Kidney (tissue), 14 donors: ENCODE data around the gene CHSY1. TPM values are rescaled to one million over a fixed set of nuclear protein-coding genes. Genes with fewer than 3 reads are reported as not detected.

ENCODE experiments used
- DNase-seq, 5 donors: peaks; one replicate each; pipeline ENCODE4 v3.0.0-alpha.2; 2013 to 2020
- FAIRE-seq: peaks from 2 replicates; lab custom pipeline; 2012; peaks lifted over from hg19 to GRCh38; lab: Jason Lieb, UNC
- H3K27ac ChIP-seq, 2 donors: one replicate each; pipeline ENCODE4 v1.7.0; 2013; ENCODE audit warnings: low read depth in 2 of 2, low read length in 2 of 2, inconsistent platforms in 1 of 2
- H3K27me3 ChIP-seq: one replicate; pipeline ENCODE4 v1.7.1; 2013; ENCODE audit warnings: low read length, inconsistent platforms; ENCODE audit not compliant: control insufficient read depth, insufficient read depth
- H3K36me3 ChIP-seq, 3 donors: one replicate each; pipeline versions ENCODE4 v1.7.0 to v1.7.1; 2013; ENCODE audit warnings: low read length in 3 of 3, control low read depth in 1 of 3, inconsistent platforms in 1 of 3; ENCODE audit not compliant: insufficient read depth in 3 of 3, control insufficient read depth in 2 of 3
- H3K4me1 ChIP-seq, 3 donors: one replicate each; pipeline versions ENCODE4 v1.7.0 to v1.7.1; 2013; ENCODE audit warnings: low read length in 3 of 3, inconsistent platforms in 1 of 3, low read depth in 1 of 3; ENCODE audit not compliant: control insufficient read depth in 2 of 3, insufficient read depth in 2 of 3
- H3K4me3 ChIP-seq, 3 donors: one replicate each; pipeline versions ENCODE4 v1.7.0 to v1.8.1; 2013; ENCODE audit warnings: low read length in 3 of 3, control low read depth in 1 of 3, inconsistent platforms in 1 of 3
- H3K9ac ChIP-seq, 3 donors: one replicate each; pipeline versions ENCODE4 v1.7.0 to v1.7.1; 2013; ENCODE audit warnings: low read length in 3 of 3, control low read depth in 1 of 3, inconsistent platforms in 1 of 3
- H3K9me3 ChIP-seq, 3 donors: one replicate each; pipeline versions ENCODE4 v1.7.0 to v1.7.1; 2013; ENCODE audit warnings: low read length in 3 of 3, control low read depth in 1 of 3, inconsistent platforms in 1 of 3; ENCODE audit not compliant: control insufficient read depth in 2 of 3, insufficient read depth in 1 of 3
- intact Hi-C: fragments of 100-400 bp; cut with DNase I; formaldehyde crosslinking; loops from one replicate; pipeline ENCODE4 v1.11.1; 2022
- polyA plus RNA-seq: library from polyadenylated mRNA; stranded (reverse); fragments of 350-450 nt; fragmentation: Illumina TruSeq; extraction: RNeasy Lipid Tissue Mini Kit (QIAGEN cat#74804); gene quantifications from one replicate; pipeline ENCODE4 v1.2.3, GENCODE V29; 2014; ENCODE audit warnings: low read depth, low replicate concordance; ENCODE audit not compliant: insufficient read depth
- total RNA-seq: library from RNA; stranded (reverse); fragmentation: NEBNext Ultra II Directional; extraction: Animal tissue kit (Norgen Biotek cat#: 25700); gene quantifications from one replicate; pipeline ENCODE4 v1.2.1, GENCODE V29; 2021
- TF ChIP-seq, protein P1 (sequence below): IDR thresholded peaks from 3 replicates; pipeline ENCODE4 v1.5.1; 2012; ENCODE audit warnings: mild to moderate bottlenecking, moderate library complexity, borderline replicate concordance; ENCODE audit not compliant: insufficient read depth; ENCODE audit errors: extremely low read depth
- donor health status: control.
- donor health status: control.
- donor health status: control.
- donor health status: control.
- donor health status: control.
- donor health status: DM: yes; HTN: yes; CAD: no.
- donor health status: Normal renal cell carcinoma (clear cell type).

Gene CHSY1
- total and polyA plus RNA-seq, 2 donors from 2014 or later = 7.2 to 41.6 TPM

DNA sequence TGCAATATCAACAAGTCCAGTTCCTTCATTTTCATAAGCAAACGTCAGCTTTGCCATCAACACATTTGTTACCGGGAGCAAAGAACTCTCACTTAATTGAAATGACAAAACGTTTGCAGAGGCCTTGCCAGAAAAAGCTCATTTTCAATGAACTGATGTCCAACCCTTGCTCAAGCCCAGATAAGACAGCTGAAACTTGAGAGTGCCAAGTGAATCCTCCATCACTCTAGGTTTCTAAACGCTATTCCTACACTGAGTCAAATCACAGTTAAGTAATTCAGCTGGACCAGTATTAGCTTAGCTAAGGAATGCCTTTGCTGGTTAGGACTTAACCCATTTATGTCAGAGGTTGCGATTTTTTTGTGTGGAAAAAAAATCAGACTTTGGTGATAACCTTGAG, 11.5 kb downstream of the CHSY1 start:
- H3K27ac ChIP-seq = no peak overlapping the region
- no peak overlapping the region for H3K4me3 ChIP-seq
- intact Hi-C loops = no loop called here
- no peaks in the 10 kb centered on the region for H3K9me3 ChIP-seq
- peaks cover 2 to 22% (median 21%) of the 10 kb centered on the region in 3 donors for H3K4me1 ChIP-seq
- DNase-seq (peak in 1 of 5 donors; percentile 12), FAIRE-seq (no peak)
- H3K36me3 ChIP-seq = no peaks in the 10 kb centered on the region
- no peak overlapping the region for H3K9ac ChIP-seq
- TF ChIP-seq, protein P1, sequence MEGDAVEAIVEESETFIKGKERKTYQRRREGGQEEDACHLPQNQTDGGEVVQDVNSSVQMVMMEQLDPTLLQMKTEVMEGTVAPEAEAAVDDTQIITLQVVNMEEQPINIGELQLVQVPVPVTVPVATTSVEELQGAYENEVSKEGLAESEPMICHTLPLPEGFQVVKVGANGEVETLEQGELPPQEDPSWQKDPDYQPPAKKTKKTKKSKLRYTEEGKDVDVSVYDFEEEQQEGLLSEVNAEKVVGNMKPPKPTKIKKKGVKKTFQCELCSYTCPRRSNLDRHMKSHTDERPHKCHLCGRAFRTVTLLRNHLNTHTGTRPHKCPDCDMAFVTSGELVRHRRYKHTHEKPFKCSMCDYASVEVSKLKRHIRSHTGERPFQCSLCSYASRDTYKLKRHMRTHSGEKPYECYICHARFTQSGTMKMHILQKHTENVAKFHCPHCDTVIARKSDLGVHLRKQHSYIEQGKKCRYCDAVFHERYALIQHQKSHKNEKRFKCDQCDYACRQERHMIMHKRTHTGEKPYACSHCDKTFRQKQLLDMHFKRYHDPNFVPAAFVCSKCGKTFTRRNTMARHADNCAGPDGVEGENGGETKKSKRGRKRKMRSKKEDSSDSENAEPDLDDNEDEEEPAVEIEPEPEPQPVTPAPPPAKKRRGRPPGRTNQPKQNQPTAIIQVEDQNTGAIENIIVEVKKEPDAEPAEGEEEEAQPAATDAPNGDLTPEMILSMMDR = no peak
- H3K27me3 ChIP-seq = no peaks in the 10 kb centered on the region

DNA sequence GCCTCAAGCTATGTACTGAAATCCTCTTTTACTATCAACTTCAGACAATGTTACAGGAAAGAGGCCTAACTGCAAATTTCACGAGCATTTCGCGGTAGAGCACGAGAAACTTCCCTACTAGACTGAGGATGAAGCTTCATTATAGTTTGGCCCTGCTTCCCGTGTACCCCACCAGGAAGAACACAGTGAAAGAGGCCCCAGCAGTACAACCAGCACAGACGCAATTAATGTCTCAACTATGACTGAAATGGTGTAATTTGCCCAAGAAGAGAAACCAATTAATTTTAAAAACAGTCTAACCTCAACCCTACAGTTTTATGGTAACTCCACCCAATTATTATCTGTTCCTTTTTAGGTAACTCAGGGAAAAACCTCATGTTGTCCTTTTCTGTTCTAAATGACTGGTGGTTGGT, 12.1 kb downstream of the CHSY1 start:
- DNase-seq = no peak
- Histone ChIP-seq H3K27me3 (no peaks in the 10 kb centered on the region), H3K9ac (no peak overlapping the region), H3K36me3 (peaks cover 0 to 5% (median 5%) of the 10 kb centered on the region in 3 donors), H3K9me3 (no peaks in the 10 kb centered on the region), H3K4me1 (peaks cover 2 to 18% (median 14%) of the 10 kb centered on the region in 3 donors), H3K4me3 (no peak overlapping the region), H3K27ac (no peak overlapping the region)
- intact Hi-C loops = no loop called here
- no peak for FAIRE-seq
- TF ChIP-seq, protein P1 = no peak

DNA sequence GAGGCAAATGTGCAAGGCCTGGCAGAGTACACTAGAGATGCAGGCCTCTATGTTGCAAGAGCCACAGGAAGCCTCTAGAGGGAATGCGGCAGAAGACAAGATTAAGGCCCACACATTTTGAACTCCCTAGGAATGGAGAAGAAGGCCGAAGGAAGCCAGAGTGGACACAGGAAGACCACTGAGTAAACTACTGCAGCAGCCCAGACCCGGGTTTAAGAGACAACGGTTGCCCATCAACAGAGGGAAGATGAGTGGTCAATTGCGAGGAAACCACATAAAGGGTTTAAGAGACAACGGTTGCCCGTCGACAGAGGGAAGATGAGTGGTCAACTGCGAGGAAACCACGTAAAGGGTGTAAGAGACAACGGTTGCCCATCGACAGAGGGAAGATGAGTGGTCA, 14.6 kb downstream of the CHSY1 start:
- TF ChIP-seq, protein P1 = no peak
- Histone ChIP-seq H3K36me3 (peaks cover 0 to 7% (median 5%) of the 10 kb centered on the region in 3 donors), H3K4me3 (no peak overlapping the region), H3K27ac (no peak overlapping the region), H3K27me3 (no peaks in the 10 kb centered on the region), H3K4me1 (peaks cover 0 to 9% (median 8%) of the 10 kb centered on the region in 3 donors), H3K9ac (no peak overlapping the region), H3K9me3 (no peaks in the 10 kb centered on the region)
- DNase-seq (no peak), FAIRE-seq (no peak)
- intact Hi-C loops = no loop called here
